SK-N-SH treated with all-trans-retinoic acid at 6 μM for 48 hours (cell line): ENCODE results near the gene HIVEP2.

Source experiments
- ATAC-seq: fragments of 200-7000 bp; cut with Tn5 transposase; 3 replicates; pipeline ENCODE4 v1.9.1; 2020; ENCODE audit warnings: mild to moderate bottlenecking, moderate library complexity
- ARNTL ChIP-seq: fragments of 450-650 bp; formaldehyde crosslinking; IDR thresholded peaks from 2 replicates; pipeline ENCODE4 v1.5.0; 2020; ENCODE audit warnings: low read depth, mild to moderate bottlenecking, moderate library complexity, borderline replicate concordance
- BACH2 ChIP-seq: fragments of 250-450 bp; sonication (Bioruptor Pico); IDR thresholded peaks from 2 replicates; pipeline ENCODE4 v1.9.0; 2021; ENCODE audit warnings: mild to moderate bottlenecking, borderline replicate concordance
- CREB5 ChIP-seq: fragments of 250-450 bp; sonication (Bioruptor Pico); IDR thresholded peaks from 2 replicates; pipeline ENCODE4 v1.5.1; 2020; ENCODE audit warnings: low read depth, mild to moderate bottlenecking, moderate library complexity
- CSDC2 ChIP-seq: fragments of 250-450 bp; sonication (Bioruptor Pico); IDR thresholded peaks from 2 replicates; pipeline ENCODE4 v1.5.0; 2020; ENCODE audit warnings: mild to moderate bottlenecking, moderate library complexity
- CSRNP3 ChIP-seq: fragments of 250-450 bp; sonication (Bioruptor Pico); IDR thresholded peaks from 2 replicates; pipeline ENCODE4 v1.5.1; 2021; ENCODE audit warnings: mild to moderate bottlenecking, moderate library complexity
- ESRRG ChIP-seq: fragments of 250-450 bp; sonication (Bioruptor Pico); IDR thresholded peaks from 2 replicates; pipeline ENCODE4 v1.6.1; 2021; ENCODE audit warnings: mild to moderate bottlenecking
- GLIS3 ChIP-seq: fragments of 250-450 bp; sonication (Bioruptor Pico); IDR thresholded peaks from 2 replicates; pipeline ENCODE4 v1.5.0; 2020; ENCODE audit warnings: mild to moderate bottlenecking, moderate library complexity
- ISL1 ChIP-seq: fragments of 250-450 bp; sonication (Bioruptor Pico); IDR thresholded peaks from 2 replicates; pipeline ENCODE4 v2.1.2; 2022; ENCODE audit warnings: mild to moderate bottlenecking, moderate library complexity
- OSR1 ChIP-seq: fragments of 250-450 bp; sonication (Bioruptor Pico); IDR thresholded peaks from 2 replicates; pipeline ENCODE4 v1.8.0; 2022; ENCODE audit warnings: moderate library complexity, mild to moderate bottlenecking, inconsistent platforms
- PATZ1 ChIP-seq: fragments of 250-450 bp; sonication (Bioruptor Pico); IDR thresholded peaks from 2 replicates; pipeline ENCODE4 v1.8.0; 2020; ENCODE audit warnings: mild to moderate bottlenecking, moderate library complexity, borderline replicate concordance
- POU6F1 ChIP-seq: fragments of 250-450 bp; sonication (Bioruptor Pico); IDR thresholded peaks from 2 replicates; pipeline ENCODE4 v1.8.0; 2021; ENCODE audit warnings: low read depth, mild to moderate bottlenecking, moderate library complexity, borderline replicate concordance
- PPARA ChIP-seq: fragments of 250-450 bp; sonication (Bioruptor Pico); IDR thresholded peaks from 2 replicates; pipeline ENCODE4 v1.5.0; 2020; ENCODE audit warnings: mild to moderate bottlenecking, borderline replicate concordance
- RARB ChIP-seq: fragments of 250-450 bp; sonication (Bioruptor Pico); IDR thresholded peaks from 2 replicates; pipeline ENCODE4 v1.8.0; 2021; ENCODE audit warnings: mild to moderate bottlenecking, moderate library complexity
- SNAI2 ChIP-seq: fragments of 250-450 bp; sonication (Bioruptor Pico); IDR thresholded peaks from 2 replicates; pipeline ENCODE4 v1.5.0; 2020; ENCODE audit warnings: mild to moderate bottlenecking, moderate library complexity
- TCF4 ChIP-seq: fragments of 250-450 bp; sonication (Bioruptor Pico); IDR thresholded peaks from 2 replicates; pipeline ENCODE4 v1.8.0; 2021; ENCODE audit warnings: mild to moderate bottlenecking, moderate library complexity, borderline replicate concordance
- TOX ChIP-seq: fragments of 250-450 bp; sonication (Bioruptor Pico); IDR thresholded peaks from 2 replicates; pipeline ENCODE4 v1.8.0; 2021; ENCODE audit warnings: mild to moderate bottlenecking, moderate library complexity, borderline replicate concordance
- TSHZ2 ChIP-seq: fragments of 250-450 bp; sonication (Bioruptor Pico); IDR thresholded peaks from 2 replicates; pipeline ENCODE4 v1.5.0; 2020; ENCODE audit warnings: mild to moderate bottlenecking, moderate library complexity
- ZC3H10 ChIP-seq: fragments of 250-450 bp; sonication (Bioruptor Pico); IDR thresholded peaks from 2 replicates; pipeline ENCODE4 v1.5.1; 2021; ENCODE audit warnings: mild to moderate bottlenecking, moderate library complexity
- ZFP3 ChIP-seq: fragments of 250-450 bp; sonication (Bioruptor Pico); IDR thresholded peaks from 2 replicates; pipeline ENCODE4 v1.5.0; 2020; ENCODE audit warnings: mild to moderate bottlenecking, moderate library complexity
- ZFP30 ChIP-seq: fragments of 450-650 bp; formaldehyde crosslinking; IDR thresholded peaks from 2 replicates; pipeline ENCODE4 v1.5.0; 2022; ENCODE audit warnings: mild to moderate bottlenecking, moderate library complexity
- ZNF565 ChIP-seq: fragments of 450-650 bp; formaldehyde crosslinking; conservative IDR thresholded peaks from 2 replicates; pipeline ENCODE4 v1.5.0; 2020; ENCODE audit warnings: low read depth, mild to moderate bottlenecking, moderate library complexity
- ZNF70 ChIP-seq: fragments of 450-650 bp; formaldehyde crosslinking; IDR thresholded peaks from 2 replicates; pipeline ENCODE4 v1.5.0; 2020; ENCODE audit warnings: mild to moderate bottlenecking, moderate library complexity

HIVEP2 gene

GRCh38 chr6:142958343-142958742, 13.4 kb upstream of the HIVEP2 start:
- TF ChIP-seq PATZ1 (CRISPR knock-in tag) (no peak), ZC3H10 (CRISPR knock-in tag) (no peak), ARNTL (CRISPR knock-in tag) (no peak), TSHZ2 (CRISPR knock-in tag) (no peak), OSR1 (no peak), CREB5 (CRISPR knock-in tag) (0 out of 2 replicates have a peak, but pooled peaks have one; percentile 26), ISL1 (CRISPR knock-in tag) (peak; percentile 61), CSRNP3 (CRISPR knock-in tag) (no peak)
- peak; percentile 47; the same call in 2 of the 3 replicates for ATAC-seq

GRCh38 chr6:142956726-142957125, 11.8 kb upstream of the HIVEP2 start:
- TF ChIP-seq ISL1 (CRISPR knock-in tag) (no peak), CREB5 (CRISPR knock-in tag) (no peak), TCF4 (CRISPR knock-in tag) (no peak), ZNF565 (CRISPR knock-in tag) (no peak), GLIS3 (no peak), TSHZ2 (CRISPR knock-in tag) (no peak), ZFP30 (CRISPR knock-in tag) (no peak), OSR1 (no peak), SNAI2 (no peak), ZNF70 (CRISPR knock-in tag) (no peak), RARB (CRISPR knock-in tag) (no peak), ZFP3 (CRISPR knock-in tag) (no peak), POU6F1 (CRISPR knock-in tag) (no peak), TOX (CRISPR knock-in tag) (no peak), CSDC2 (CRISPR knock-in tag) (no peak), ARNTL (CRISPR knock-in tag) (no peak), BACH2 (CRISPR knock-in tag) (no peak), PPARA (no peak), ESRRG (CRISPR knock-in tag) (no peak), ZC3H10 (CRISPR knock-in tag) (no peak)
- ATAC-seq = no peak
